ENCODE results near the gene USF1. TPM values are rescaled to one million over a fixed set of nuclear protein-coding genes. Genes with fewer than 3 reads are reported as not detected.

Gene USF1
- total and polyA plus RNA-seq, 9 of the 15 experiments (the other 6 are each of a cell fraction or from before 2014, with no cell fraction given) = 7.4 to 60.2 (median 54.2) TPM

DNA sequence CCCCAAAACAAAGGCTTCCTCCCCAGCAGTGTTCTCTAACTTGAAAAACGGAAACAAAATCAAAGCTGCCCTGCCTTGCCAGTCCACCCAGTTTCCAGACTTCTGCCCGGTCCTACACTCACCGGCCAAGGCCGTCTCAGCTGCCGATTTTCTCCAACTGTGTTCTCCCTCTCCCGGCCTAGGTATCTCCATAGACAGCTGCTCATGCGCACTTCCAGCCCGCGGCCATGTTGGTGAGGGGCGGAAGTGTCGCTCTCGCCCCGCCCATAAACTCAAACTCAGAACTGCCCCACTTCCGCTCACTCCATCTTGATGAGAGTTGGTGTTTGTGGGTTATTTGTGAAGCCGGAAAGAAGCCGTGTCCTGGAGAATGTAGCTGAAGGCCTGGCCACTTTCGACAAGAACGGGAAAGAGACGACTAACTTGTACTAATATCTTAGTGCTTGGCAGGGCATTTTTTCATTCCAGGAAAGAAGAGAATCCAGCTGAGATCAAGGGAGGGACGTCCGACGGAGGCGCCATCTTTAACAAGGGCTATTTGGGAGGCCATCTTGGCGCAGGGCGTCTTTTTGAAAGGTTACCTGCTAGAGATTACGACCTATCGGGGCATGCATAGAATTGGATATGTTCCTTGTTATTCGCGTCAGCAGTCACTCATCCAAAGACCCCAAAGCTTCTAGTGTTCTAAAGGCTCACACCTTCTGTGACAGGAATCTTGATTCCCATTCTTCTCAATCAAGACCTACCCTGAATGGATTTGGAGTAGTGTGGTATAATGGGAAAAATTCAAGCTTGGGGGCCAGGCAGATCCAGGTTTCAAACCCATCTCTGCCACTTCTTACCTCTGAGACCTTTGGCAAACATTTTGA lies at the start of gene USF1 (continued):
- TF ChIP-seq, protein P1, sequence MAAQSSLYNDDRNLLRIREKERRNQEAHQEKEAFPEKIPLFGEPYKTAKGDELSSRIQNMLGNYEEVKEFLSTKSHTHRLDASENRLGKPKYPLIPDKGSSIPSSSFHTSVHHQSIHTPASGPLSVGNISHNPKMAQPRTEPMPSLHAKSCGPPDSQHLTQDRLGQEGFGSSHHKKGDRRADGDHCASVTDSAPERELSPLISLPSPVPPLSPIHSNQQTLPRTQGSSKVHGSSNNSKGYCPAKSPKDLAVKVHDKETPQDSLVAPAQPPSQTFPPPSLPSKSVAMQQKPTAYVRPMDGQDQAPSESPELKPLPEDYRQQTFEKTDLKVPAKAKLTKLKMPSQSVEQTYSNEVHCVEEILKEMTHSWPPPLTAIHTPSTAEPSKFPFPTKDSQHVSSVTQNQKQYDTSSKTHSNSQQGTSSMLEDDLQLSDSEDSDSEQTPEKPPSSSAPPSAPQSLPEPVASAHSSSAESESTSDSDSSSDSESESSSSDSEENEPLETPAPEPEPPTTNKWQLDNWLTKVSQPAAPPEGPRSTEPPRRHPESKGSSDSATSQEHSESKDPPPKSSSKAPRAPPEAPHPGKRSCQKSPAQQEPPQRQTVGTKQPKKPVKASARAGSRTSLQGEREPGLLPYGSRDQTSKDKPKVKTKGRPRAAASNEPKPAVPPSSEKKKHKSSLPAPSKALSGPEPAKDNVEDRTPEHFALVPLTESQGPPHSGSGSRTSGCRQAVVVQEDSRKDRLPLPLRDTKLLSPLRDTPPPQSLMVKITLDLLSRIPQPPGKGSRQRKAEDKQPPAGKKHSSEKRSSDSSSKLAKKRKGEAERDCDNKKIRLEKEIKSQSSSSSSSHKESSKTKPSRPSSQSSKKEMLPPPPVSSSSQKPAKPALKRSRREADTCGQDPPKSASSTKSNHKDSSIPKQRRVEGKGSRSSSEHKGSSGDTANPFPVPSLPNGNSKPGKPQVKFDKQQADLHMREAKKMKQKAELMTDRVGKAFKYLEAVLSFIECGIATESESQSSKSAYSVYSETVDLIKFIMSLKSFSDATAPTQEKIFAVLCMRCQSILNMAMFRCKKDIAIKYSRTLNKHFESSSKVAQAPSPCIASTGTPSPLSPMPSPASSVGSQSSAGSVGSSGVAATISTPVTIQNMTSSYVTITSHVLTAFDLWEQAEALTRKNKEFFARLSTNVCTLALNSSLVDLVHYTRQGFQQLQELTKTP (IDR thresholded peaks at IDR 0.05; ENCODE audit: low read depth in 1 of 2, partially characterized antibody in 2 of 2) = no peak
- peak; percentile 74 for TF ChIP-seq MEF2D (tag; conservative IDR thresholded peaks at IDR 0.05; ENCODE audit: low read depth)
- TF ChIP-seq, protein P2, sequence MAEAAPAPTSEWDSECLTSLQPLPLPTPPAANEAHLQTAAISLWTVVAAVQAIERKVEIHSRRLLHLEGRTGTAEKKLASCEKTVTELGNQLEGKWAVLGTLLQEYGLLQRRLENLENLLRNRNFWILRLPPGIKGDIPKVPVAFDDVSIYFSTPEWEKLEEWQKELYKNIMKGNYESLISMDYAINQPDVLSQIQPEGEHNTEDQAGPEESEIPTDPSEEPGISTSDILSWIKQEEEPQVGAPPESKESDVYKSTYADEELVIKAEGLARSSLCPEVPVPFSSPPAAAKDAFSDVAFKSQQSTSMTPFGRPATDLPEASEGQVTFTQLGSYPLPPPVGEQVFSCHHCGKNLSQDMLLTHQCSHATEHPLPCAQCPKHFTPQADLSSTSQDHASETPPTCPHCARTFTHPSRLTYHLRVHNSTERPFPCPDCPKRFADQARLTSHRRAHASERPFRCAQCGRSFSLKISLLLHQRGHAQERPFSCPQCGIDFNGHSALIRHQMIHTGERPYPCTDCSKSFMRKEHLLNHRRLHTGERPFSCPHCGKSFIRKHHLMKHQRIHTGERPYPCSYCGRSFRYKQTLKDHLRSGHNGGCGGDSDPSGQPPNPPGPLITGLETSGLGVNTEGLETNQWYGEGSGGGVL (CRISPR knock-in tag; IDR thresholded peaks at IDR 0.05) = no peak
- no peak for TF ChIP-seq COPS2 (conservative IDR thresholded peaks at IDR 0.05)
- peak; percentile 97 for TF ChIP-seq TAF7 (tag; IDR thresholded peaks at IDR 0.05)
- TF ChIP-seq ZC3H8 (IDR thresholded peaks at IDR 0.05) = no peak
- no peak for TF ChIP-seq ILF3 (IDR thresholded peaks at IDR 0.05; ENCODE audit: borderline replicate concordance)
- TF ChIP-seq ZBTB17 (CRISPR knock-in tag; IDR thresholded peaks at IDR 0.05) = peak; percentile 33; the same call in 1 of the 2 replicates
- TF ChIP-seq, protein P3, sequence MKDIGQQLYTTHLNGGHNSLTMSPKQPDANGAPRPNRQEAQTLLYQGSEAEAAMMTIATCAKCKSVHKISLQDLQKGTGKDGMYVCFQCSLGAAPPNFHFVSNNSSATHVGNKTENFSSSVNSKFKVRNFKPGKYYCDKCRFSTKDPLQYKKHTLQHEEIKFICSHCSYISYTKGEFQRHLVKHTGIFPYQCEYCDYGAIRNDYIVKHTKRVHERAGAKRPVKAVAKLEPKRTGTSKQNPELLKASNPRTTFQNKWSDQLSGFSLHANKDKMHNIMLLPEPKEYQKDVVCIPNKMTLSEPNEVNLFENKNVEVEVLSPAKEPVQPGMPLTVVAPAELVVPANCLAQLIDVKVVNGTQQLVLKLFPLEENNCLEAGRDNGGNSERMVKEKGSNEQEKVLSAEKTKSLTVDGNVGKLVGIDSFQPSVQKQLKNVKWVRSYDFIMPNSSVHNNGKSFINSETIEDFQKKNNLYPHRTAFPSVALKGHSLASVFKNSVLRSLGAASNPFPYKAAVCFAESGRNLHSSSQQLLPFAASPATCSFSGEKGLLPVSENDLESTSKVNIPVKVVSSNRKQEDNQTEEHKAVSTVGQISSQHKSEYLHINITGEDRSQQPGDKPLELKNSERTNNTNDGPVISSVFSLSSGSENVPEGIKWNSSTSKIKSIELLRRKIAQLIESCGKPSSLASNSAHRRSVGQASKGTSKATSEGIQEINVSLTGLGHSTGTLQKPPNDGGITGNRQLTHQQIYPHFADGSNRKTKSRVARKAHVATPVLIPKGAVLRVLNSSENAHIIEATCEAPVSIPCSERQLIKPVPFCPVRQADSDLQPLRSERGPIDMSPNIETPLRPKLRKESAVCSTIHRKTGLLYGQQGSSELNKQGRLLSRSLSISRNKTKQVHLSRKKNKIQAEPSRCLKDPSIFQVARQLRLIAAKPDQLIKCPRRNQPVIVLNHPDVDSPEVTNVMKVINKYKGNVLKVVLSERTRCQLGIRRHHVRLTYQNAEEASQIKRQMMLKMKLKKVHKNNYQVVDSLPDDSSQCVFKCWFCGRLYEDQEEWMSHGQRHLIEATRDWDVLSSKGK (CRISPR knock-in tag; IDR thresholded peaks at IDR 0.05) = no peak
- no peak for TF ChIP-seq TGIF2 (CRISPR knock-in tag; IDR thresholded peaks at IDR 0.05)
- peak in 1 of 2 experiments; percentile 86; a peak in 1 of 4 replicates for TF ChIP-seq KDM4B (IDR thresholded peaks at IDR 0.05; ENCODE audit: borderline replicate concordance in 2 of 2, low read depth in 1 of 2)
- TF ChIP-seq SIN3A (IDR thresholded peaks at IDR 0.05; ENCODE audit: borderline replicate concordance in 2 of 2, control insufficient read depth in 1 of 2, low read depth in 2 of 2, low read length in 2 of 2) = peak; percentile 18 to 82; a peak in 3 of 4 replicates
- TF ChIP-seq IRF2 (CRISPR knock-in tag; IDR thresholded peaks at IDR 0.05) = no peak
- TF ChIP-seq DIDO1 (tag; IDR thresholded peaks at IDR 0.05; ENCODE audit: low read depth) = no peak; the same call in 1 of the 2 replicates
- TF ChIP-seq, protein P4, sequence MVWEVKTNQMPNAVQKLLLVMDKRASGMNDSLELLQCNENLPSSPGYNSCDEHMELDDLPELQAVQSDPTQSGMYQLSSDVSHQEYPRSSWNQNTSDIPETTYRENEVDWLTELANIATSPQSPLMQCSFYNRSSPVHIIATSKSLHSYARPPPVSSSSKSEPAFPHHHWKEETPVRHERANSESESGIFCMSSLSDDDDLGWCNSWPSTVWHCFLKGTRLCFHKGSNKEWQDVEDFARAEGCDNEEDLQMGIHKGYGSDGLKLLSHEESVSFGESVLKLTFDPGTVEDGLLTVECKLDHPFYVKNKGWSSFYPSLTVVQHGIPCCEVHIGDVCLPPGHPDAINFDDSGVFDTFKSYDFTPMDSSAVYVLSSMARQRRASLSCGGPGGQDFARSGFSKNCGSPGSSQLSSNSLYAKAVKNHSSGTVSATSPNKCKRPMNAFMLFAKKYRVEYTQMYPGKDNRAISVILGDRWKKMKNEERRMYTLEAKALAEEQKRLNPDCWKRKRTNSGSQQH (CRISPR knock-in tag; IDR thresholded peaks at IDR 0.05) = no peak
